CD4-positive, alpha-beta T cell (primary cell): ENCODE measurements around the gene PLCG2. TPM values are rescaled to one million over a fixed set of nuclear protein-coding genes. Genes with fewer than 3 reads are reported as not detected.

Source experiments
- ATAC-seq: fragments of 200-7000 bp; cut with Tn5 transposase; one replicate; pipeline ENCODE4 v1.10.0; 2022; ENCODE audit warnings: mild to moderate bottlenecking; ENCODE audit not compliant: poor library complexity
- CTCF ChIA-PET: fragments of 350-600 bp; sonication (Branson Sonifier 250); formaldehyde crosslinking; loops from one replicate; lab custom pipeline; 2021; ENCODE audit warnings: antibody characterized with exemption, inconsistent platforms; lab: Charles Lee
- POLR2A ChIA-PET: fragments of 350-600 bp; sonication (Branson Sonifier 250); formaldehyde crosslinking; loops from one replicate; lab custom pipeline; 2021; ENCODE audit warnings: antibody characterized with exemption, inconsistent platforms; lab: Charles Lee
- DNase-seq, 14 experiments: peaks; one replicate each; pipeline ENCODE4 v3.0.0-alpha.2; 2013 to 2020; ENCODE audit warnings: mixed read lengths in 2 of 14
- H3K27ac ChIP-seq, 2 donors: one replicate each; pipeline versions ENCODE4 v1.5.1 to v1.7.0; 2013; ENCODE audit warnings: low read length in 2 of 2, low read depth in 1 of 2, mild to moderate bottlenecking in 1 of 2
- H3K27me3 ChIP-seq, 2 experiments: 1 replicate in 1 of 2; 2 replicates in 1 of 2; pipeline versions ENCODE4 v1.6.1 to v1.7.0; 2013; ENCODE audit warnings: low read length in 2 of 2, control low read depth in 1 of 2, mild to moderate bottlenecking in 1 of 2, moderate library complexity in 1 of 2; ENCODE audit not compliant: insufficient read depth in 2 of 2, control insufficient read depth in 1 of 2
- H3K36me3 ChIP-seq: one replicate; pipeline ENCODE4 v1.6.1; 2013; ENCODE audit warnings: low read length, control low read depth; ENCODE audit not compliant: insufficient read depth
- H3K4me1 ChIP-seq: one replicate; pipeline ENCODE4 v1.6.1; 2013; ENCODE audit warnings: low read length, control low read depth; ENCODE audit not compliant: insufficient read depth
- H3K4me3 ChIP-seq: one replicate; pipeline ENCODE4 v1.5.1; 2013; ENCODE audit warnings: mild to moderate bottlenecking, low read length, moderate library complexity
- H3K9me3 ChIP-seq, 2 experiments: 1 replicate in 1 of 2; 2 replicates in 1 of 2; pipeline versions ENCODE4 v1.6.1 to v1.7.0; 2013; ENCODE audit warnings: low read length in 2 of 2, mild to moderate bottlenecking in 2 of 2, control low read depth in 1 of 2, moderate library complexity in 1 of 2; ENCODE audit not compliant: control insufficient read depth in 1 of 2, insufficient read depth in 1 of 2
- H3K27ac Mint-ChIP-seq: one replicate; pipeline ENCODE4 v1.8.0; 2020; ENCODE audit warnings: mixed read lengths
- H3K27me3 Mint-ChIP-seq: one replicate; pipeline ENCODE4 v1.8.0; 2021; ENCODE audit warnings: mixed read lengths
- H3K36me3 Mint-ChIP-seq: one replicate; pipeline ENCODE4 v1.8.0; 2021; ENCODE audit warnings: low read depth, mixed read lengths
- H3K4me1 Mint-ChIP-seq: one replicate; pipeline ENCODE4 v1.8.0; 2021; ENCODE audit warnings: low read depth, mixed read lengths
- H3K4me3 Mint-ChIP-seq: one replicate; pipeline ENCODE4 v1.8.0; 2020; ENCODE audit warnings: mild to moderate bottlenecking, mixed read lengths
- H3K9me3 Mint-ChIP-seq: one replicate; pipeline ENCODE4 v1.8.0; 2020; ENCODE audit warnings: mixed read lengths
- intact Hi-C, 2 experiments: fragments of 100-400 bp; cut with DNase I in 1 of 2; cut with micrococcal nuclease in 1 of 2; formaldehyde crosslinking; loops; one replicate each; pipeline versions ENCODE4 v1.15.1 to v1.9.0; 2023 to 2025; cut with DNase I, micrococcal nuclease
- total RNA-seq, 174 experiments: library from RNA in 2 of 174; stranded (reverse) in 2 of 174; gene quantifications; one replicate each; pipeline ENCODE4 v1.2.3 and lab custom pipeline; 2021 to 2026
- TF ChIP-seq, protein P1 (sequence below): fragments of 200-600 bp; IDR thresholded peaks from one replicate; pipeline ENCODE4 v1.8.0; 2022; ENCODE audit warnings: antibody characterized with exemption, mild to moderate bottlenecking

Gene PLCG2
- total RNA-seq, 2 experiments from 2014 or later = 0.92 to 1.5 TPM

DNA sequence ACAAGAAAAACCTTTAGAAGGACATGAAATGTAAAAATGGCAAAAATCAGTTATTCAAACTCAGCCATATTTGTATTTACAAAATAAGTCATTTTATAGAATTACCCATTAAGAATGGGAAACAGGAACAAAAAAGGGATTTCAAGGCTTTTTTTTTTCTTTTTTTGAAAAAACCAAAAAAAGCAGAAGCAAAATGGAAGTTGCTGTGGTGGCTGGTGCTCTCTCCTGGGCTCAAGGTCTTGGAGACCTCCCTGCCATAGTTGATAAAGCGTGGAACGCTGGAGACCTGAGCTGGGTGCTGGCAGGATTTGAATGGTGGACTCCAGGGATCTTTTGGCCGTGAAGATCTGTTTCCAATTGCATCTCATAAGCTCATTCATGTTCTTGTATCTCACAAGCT, 3.1 kb downstream of the PLCG2 start:
- no peaks in the 10 kb centered on the region for H3K36me3 ChIP-seq
- no peaks in the 10 kb centered on the region for H3K9me3 Mint-ChIP-seq
- TF ChIP-seq, protein P1, sequence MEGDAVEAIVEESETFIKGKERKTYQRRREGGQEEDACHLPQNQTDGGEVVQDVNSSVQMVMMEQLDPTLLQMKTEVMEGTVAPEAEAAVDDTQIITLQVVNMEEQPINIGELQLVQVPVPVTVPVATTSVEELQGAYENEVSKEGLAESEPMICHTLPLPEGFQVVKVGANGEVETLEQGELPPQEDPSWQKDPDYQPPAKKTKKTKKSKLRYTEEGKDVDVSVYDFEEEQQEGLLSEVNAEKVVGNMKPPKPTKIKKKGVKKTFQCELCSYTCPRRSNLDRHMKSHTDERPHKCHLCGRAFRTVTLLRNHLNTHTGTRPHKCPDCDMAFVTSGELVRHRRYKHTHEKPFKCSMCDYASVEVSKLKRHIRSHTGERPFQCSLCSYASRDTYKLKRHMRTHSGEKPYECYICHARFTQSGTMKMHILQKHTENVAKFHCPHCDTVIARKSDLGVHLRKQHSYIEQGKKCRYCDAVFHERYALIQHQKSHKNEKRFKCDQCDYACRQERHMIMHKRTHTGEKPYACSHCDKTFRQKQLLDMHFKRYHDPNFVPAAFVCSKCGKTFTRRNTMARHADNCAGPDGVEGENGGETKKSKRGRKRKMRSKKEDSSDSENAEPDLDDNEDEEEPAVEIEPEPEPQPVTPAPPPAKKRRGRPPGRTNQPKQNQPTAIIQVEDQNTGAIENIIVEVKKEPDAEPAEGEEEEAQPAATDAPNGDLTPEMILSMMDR = no peak
- intact Hi-C loops = no loop called here
- POLR2A ChIA-PET = no interaction called here
- H3K36me3 Mint-ChIP-seq = no peaks in the 10 kb centered on the region
- H3K9me3 ChIP-seq = no peaks in the 10 kb centered on the region
- ATAC-seq (no peak), DNase-seq (no peak)
- peaks cover 15 to 16% of the 10 kb centered on the region in 2 experiments for H3K27me3 ChIP-seq
- no peak overlapping the region for H3K27ac Mint-ChIP-seq
- H3K4me1 Mint-ChIP-seq = peaks cover 11% of the 10 kb centered on the region
- no peak overlapping the region for H3K4me3 Mint-ChIP-seq
- peaks cover 50% of the 10 kb centered on the region for H3K27me3 Mint-ChIP-seq
- H3K4me3 ChIP-seq = no peak overlapping the region
- CTCF ChIA-PET = no interaction called here
- H3K4me1 ChIP-seq = peaks cover 17% of the 10 kb centered on the region
- H3K27ac ChIP-seq = no peak overlapping the region

DNA sequence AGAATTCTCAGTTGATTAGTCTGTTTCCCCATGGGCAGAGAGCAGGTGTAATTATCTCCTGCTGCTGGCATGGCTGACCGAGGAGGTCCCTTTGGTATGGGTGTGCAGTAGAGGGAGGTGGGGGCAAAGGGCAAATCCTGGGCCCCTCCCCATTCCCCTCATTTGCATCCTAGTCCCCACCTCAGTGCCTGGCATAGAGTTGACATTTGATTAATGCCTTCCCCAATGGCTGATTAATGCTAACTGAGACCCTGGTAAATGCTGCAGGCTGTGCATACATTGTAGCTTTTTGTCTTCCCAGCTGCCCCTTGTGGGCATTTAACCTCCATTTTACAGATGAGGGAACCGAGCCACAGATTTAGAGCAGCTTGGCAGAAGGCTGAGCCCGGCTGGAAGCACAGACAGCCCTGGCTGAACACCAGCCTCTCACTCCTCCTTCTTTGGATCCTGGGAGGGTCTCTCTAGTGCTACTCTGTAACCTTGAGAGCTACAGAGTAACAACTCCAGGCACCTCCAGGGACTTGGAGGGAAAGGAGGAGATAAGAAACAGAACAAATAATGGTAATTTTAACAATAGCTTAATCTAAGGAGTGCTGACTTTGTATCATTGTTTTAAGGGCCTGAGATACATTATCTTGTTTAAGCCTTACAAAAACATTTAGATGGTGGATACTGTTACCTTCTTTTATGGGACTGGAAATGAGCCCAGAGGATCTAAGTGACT, 5.1 kb downstream of the PLCG2 start:
- ATAC-seq (no peak), DNase-seq (no peak)
- Histone ChIP-seq H3K36me3 (no peaks in the 10 kb centered on the region), H3K27me3 (peaks cover 10% of the 10 kb centered on the region in 2 experiments), H3K27ac (no peak overlapping the region), H3K4me3 (no peak overlapping the region), H3K9me3 (no peaks in the 10 kb centered on the region), H3K4me1 (peaks cover 11% of the 10 kb centered on the region)
- Mint-ChIP-seq H3K4me3 (no peak overlapping the region), H3K9me3 (no peaks in the 10 kb centered on the region), H3K36me3 (no peaks in the 10 kb centered on the region), H3K27ac (no peak overlapping the region), H3K27me3 (peaks cover 37% of the 10 kb centered on the region), H3K4me1 (peaks cover 7% of the 10 kb centered on the region)
- CTCF ChIA-PET = no interaction called here
- POLR2A ChIA-PET = no interaction called here
- intact Hi-C loops = no loop called here
- TF ChIP-seq, protein P1 = no peak

DNA sequence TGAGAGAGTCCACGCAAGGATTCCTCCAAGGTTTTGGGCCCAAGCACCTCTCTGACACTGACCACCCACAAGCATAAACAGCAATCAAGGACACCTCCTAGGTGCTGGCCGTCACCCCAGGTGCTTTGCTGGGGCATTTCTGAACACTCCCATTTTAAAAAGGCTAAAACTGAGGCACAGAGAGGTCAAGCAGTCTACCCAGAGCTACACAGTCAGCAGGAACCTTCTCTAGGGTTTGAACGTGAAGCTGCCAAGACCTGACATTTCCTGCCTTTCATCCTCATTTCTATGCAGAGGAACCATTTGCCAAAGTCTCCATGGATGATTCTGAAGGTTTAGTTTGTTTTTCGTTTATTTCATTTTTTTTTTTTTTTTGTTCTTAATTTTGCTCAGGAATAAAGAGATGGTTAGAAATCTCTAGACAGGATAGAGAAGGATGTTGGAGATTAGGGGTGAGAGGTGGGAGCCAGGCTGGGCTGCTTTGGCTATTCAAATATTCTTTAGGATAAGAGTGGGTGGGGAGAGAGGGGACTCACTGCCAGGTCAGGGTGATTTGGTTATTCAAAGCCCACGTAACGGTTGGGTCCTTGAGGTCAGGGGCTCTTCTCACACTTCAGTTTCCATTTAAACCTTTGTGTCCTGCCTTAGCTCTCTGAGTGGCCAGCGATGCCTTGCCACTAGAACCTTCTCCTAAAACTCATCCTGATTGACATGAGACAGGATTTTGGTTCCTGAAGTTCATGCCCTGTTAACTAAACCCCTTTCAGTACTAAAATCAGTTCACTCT, 6.2 kb downstream of the PLCG2 start:
- no peaks in the 10 kb centered on the region for H3K9me3 Mint-ChIP-seq
- ChIA-PET POLR2A (no interaction called here), CTCF (no interaction called here)
- H3K36me3 ChIP-seq = no peaks in the 10 kb centered on the region
- intact Hi-C loops = no loop called here
- ATAC-seq = no peak
- no peak overlapping the region for H3K27ac Mint-ChIP-seq
- TF ChIP-seq, protein P1 = no peak
- no peak overlapping the region for H3K4me3 Mint-ChIP-seq
- peaks cover 2% of the 10 kb centered on the region for H3K4me1 ChIP-seq
- H3K4me1 Mint-ChIP-seq = no peaks in the 10 kb centered on the region
- no peak for DNase-seq
- H3K36me3 Mint-ChIP-seq = no peaks in the 10 kb centered on the region
- no peak overlapping the region for H3K27ac ChIP-seq
- no peaks in the 10 kb centered on the region for H3K9me3 ChIP-seq
- H3K27me3 Mint-ChIP-seq = peaks cover 28% of the 10 kb centered on the region
- no peak overlapping the region for H3K4me3 ChIP-seq
- peaks cover 2 to 3% of the 10 kb centered on the region in 2 experiments for H3K27me3 ChIP-seq
